ENCODE results near the gene TTC39C.
A peak's percentile ranks its signal among the peaks of the same experiment; 100 is the strongest.

Gene TTC39C

GRCh38 chr18:24014062-24014985 lies at the start of gene TTC39C:
TSS of gene TTC39C (plus strand) at chr18:24014754. CDS start at chr18:24014872, 118 bp downstream.
- DNase-seq (ENCODE audit: low spot score): peak; percentile 89
- no peak for TF ChIP-seq CTCF (IDR thresholded peaks at IDR 0.05; ENCODE audit: extremely low read depth, missing control alignments)

- no peak for DNase-seq (ENCODE audit: low spot score)
- no peak for TF ChIP-seq CTCF (IDR thresholded peaks at IDR 0.05; ENCODE audit: extremely low read depth, missing control alignments)
These were observed 47.6 kb upstream of the TTC39C start for GRCh38 chr18:23966909-23967308.

GRCh38 chr18:23967321-23968089 lies 47.0 kb upstream of the TTC39C start:
- no peak for TF ChIP-seq CTCF (IDR thresholded peaks at IDR 0.05; ENCODE audit: extremely low read depth, missing control alignments)
- no peak for DNase-seq (ENCODE audit: low spot score)

- DNase-seq (ENCODE audit: low spot score): no peak
These were observed 45.6 kb upstream of the TTC39C start for GRCh38 chr18:23968638-23969604.

GRCh38 chr18:23969664-23970063 lies 44.9 kb upstream of the TTC39C start:
- DNase-seq (ENCODE audit: low spot score): no peak

More at GRCh38 chr18:23968638-23969604, 45.6 kb upstream of the TTC39C start:
- TF ChIP-seq CTCF (IDR thresholded peaks at IDR 0.05; ENCODE audit: extremely low read depth, missing control alignments): no peak

More at GRCh38 chr18:23969664-23970063, 44.9 kb upstream of the TTC39C start:
- no peak for TF ChIP-seq CTCF (IDR thresholded peaks at IDR 0.05; ENCODE audit: extremely low read depth, missing control alignments)
